WTC11 (cell line): ENCODE data around the gene CCDC60. TPM values are rescaled to one million over a fixed set of nuclear protein-coding genes. Genes with fewer than 3 reads are reported as not detected.

Source experiments
- ATAC-seq: fragments of 200-7000 bp; cut with Tn5 transposase; 2 replicates; pipeline ENCODE4 v1.10.0; 2021; ENCODE audit warnings: mild to moderate bottlenecking, moderate library complexity
- CTCF ChIA-PET: fragments of 300-600 bp; sonication (Branson Sonifier 250); formaldehyde crosslinking; loops from one replicate; lab custom pipeline; 2021; ENCODE audit warnings: antibody characterized with exemption; lab: Charles Lee
- POLR2A ChIA-PET: fragments of 350-600 bp; sonication (Branson Sonifier 250); formaldehyde crosslinking; loops from one replicate; lab custom pipeline; 2021; ENCODE audit warnings: antibody characterized with exemption; lab: Charles Lee
- DNase-seq: peaks from one replicate; pipeline ENCODE4 v3.0.0; 2021; ENCODE audit warnings: low spot score
- H3K27ac Mint-ChIP-seq: 2 replicates; pipeline ENCODE4 v1.8.0; 2021; ENCODE audit warnings: mixed read lengths
- H3K27me3 Mint-ChIP-seq: 2 replicates; pipeline ENCODE4 v1.8.0; 2021; ENCODE audit warnings: low read depth, mild to moderate bottlenecking, moderate library complexity, mixed read lengths
- H3K36me3 Mint-ChIP-seq: 2 replicates; pipeline ENCODE4 v1.8.0; 2021; ENCODE audit warnings: mixed read lengths
- H3K4me1 Mint-ChIP-seq: 2 replicates; pipeline ENCODE4 v1.8.0; 2022; ENCODE audit warnings: mixed read lengths
- H3K4me3 Mint-ChIP-seq: 2 replicates; pipeline ENCODE4 v1.8.0; 2021; ENCODE audit warnings: mild to moderate bottlenecking, moderate library complexity, mixed read lengths
- H3K9me3 Mint-ChIP-seq: 2 replicates; pipeline ENCODE4 v1.8.0; 2021; ENCODE audit warnings: mixed read lengths
- ATF1 ChIP-seq: sonication (generic); formaldehyde crosslinking; IDR thresholded peaks from 2 replicates; pipeline ENCODE4 v1.8.1; 2023; ENCODE audit warnings: mild to moderate bottlenecking, moderate library complexity, missing genetic modification reagents
- EMX1 ChIP-seq: fragments of 250-450 bp; sonication (Bioruptor Pico); IDR thresholded peaks from 2 replicates; pipeline ENCODE4 v1.8.0; 2021; ENCODE audit warnings: mild to moderate bottlenecking
- FOXK1 ChIP-seq: sonication (generic); formaldehyde crosslinking; IDR thresholded peaks from 2 replicates; pipeline ENCODE4 v1.8.0; 2022; ENCODE audit warnings: mild to moderate bottlenecking, moderate library complexity, missing genetic modification reagents
- JAZF1 ChIP-seq: fragments of 250-450 bp; sonication (Bioruptor Pico); IDR thresholded peaks from 2 replicates; pipeline ENCODE4 v1.9.0; 2021; ENCODE audit warnings: moderate library complexity, mild to moderate bottlenecking, inconsistent platforms
- MLX ChIP-seq: sonication (generic); formaldehyde crosslinking; IDR thresholded peaks from 2 replicates; pipeline ENCODE4 v1.8.1; 2023; ENCODE audit warnings: mild to moderate bottlenecking, missing genetic modification reagents, moderate library complexity
- MYBL2 ChIP-seq: sonication (generic); formaldehyde crosslinking; IDR thresholded peaks from 2 replicates; pipeline ENCODE4 v1.8.1; 2023; ENCODE audit warnings: mild to moderate bottlenecking, moderate library complexity, missing genetic modification reagents
- RELA ChIP-seq: sonication (generic); formaldehyde crosslinking; IDR thresholded peaks from 2 replicates; pipeline ENCODE4 v1.8.1; 2022; ENCODE audit warnings: missing genetic modification reagents, mild to moderate bottlenecking, borderline replicate concordance
- USF2 ChIP-seq: sonication (generic); formaldehyde crosslinking; IDR thresholded peaks from 2 replicates; pipeline ENCODE4 v1.8.1; 2023; ENCODE audit warnings: mild to moderate bottlenecking, missing genetic modification reagents, moderate library complexity
- ZNF263 ChIP-seq: sonication (generic); formaldehyde crosslinking; IDR thresholded peaks from 2 replicates; pipeline ENCODE4 v1.8.1; 2022; ENCODE audit warnings: low read depth, mild to moderate bottlenecking, moderate library complexity, missing genetic modification reagents
- ZNF416 ChIP-seq: fragments of 250-450 bp; sonication (Bioruptor Pico); IDR thresholded peaks from 2 replicates; pipeline ENCODE4 v1.9.0; 2021; ENCODE audit warnings: mild to moderate bottlenecking, inconsistent platforms
- ZNF671 ChIP-seq: fragments of 250-450 bp; sonication (Bioruptor Pico); IDR thresholded peaks from 2 replicates; pipeline ENCODE4 v1.8.0; 2021; ENCODE audit warnings: mild to moderate bottlenecking
- total RNA-seq: library from RNA; stranded (reverse); gene quantifications from 3 replicates; pipeline ENCODE4 v1.2.3, GENCODE V29; 2021
- TF ChIP-seq, protein P1 (sequence below): fragments of 250-450 bp; sonication (Bioruptor Pico); IDR thresholded peaks from 2 replicates; pipeline ENCODE4 v1.9.0; 2021; ENCODE audit warnings: mild to moderate bottlenecking

CCDC60 gene
- total RNA-seq, 1 experiment from 2014 or later: 1.1 TPM

DNA sequence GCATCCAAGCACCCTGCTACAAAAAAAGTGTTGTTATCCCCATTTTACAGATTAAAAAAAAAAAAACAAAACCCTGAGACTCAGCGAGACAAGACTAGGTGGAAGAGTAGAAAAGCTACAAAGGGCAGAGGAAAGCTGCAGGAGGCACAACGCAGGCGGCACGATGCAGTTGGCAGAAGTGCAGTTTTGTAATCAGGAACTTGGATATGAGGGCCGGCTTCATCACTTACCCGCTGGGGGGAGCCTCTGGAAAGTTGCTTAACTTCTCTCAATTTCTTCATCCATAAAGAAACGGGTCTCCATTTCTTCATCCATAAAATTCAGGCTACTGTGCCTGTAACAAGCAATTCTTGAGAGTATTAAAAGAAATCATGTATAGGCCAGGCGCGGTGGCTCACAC, 33.1 kb upstream of the CCDC60 start (continued):
- TF ChIP-seq, protein P1, sequence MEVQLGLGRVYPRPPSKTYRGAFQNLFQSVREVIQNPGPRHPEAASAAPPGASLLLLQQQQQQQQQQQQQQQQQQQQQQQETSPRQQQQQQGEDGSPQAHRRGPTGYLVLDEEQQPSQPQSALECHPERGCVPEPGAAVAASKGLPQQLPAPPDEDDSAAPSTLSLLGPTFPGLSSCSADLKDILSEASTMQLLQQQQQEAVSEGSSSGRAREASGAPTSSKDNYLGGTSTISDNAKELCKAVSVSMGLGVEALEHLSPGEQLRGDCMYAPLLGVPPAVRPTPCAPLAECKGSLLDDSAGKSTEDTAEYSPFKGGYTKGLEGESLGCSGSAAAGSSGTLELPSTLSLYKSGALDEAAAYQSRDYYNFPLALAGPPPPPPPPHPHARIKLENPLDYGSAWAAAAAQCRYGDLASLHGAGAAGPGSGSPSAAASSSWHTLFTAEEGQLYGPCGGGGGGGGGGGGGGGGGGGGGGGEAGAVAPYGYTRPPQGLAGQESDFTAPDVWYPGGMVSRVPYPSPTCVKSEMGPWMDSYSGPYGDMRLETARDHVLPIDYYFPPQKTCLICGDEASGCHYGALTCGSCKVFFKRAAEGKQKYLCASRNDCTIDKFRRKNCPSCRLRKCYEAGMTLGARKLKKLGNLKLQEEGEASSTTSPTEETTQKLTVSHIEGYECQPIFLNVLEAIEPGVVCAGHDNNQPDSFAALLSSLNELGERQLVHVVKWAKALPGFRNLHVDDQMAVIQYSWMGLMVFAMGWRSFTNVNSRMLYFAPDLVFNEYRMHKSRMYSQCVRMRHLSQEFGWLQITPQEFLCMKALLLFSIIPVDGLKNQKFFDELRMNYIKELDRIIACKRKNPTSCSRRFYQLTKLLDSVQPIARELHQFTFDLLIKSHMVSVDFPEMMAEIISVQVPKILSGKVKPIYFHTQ (CRISPR knock-in tag): no peak
- no peak for TF ChIP-seq MYBL2
- TF ChIP-seq FOXK1 (CRISPR knock-in tag): no peak
- TF ChIP-seq MLX (CRISPR knock-in tag): no peak

DNA sequence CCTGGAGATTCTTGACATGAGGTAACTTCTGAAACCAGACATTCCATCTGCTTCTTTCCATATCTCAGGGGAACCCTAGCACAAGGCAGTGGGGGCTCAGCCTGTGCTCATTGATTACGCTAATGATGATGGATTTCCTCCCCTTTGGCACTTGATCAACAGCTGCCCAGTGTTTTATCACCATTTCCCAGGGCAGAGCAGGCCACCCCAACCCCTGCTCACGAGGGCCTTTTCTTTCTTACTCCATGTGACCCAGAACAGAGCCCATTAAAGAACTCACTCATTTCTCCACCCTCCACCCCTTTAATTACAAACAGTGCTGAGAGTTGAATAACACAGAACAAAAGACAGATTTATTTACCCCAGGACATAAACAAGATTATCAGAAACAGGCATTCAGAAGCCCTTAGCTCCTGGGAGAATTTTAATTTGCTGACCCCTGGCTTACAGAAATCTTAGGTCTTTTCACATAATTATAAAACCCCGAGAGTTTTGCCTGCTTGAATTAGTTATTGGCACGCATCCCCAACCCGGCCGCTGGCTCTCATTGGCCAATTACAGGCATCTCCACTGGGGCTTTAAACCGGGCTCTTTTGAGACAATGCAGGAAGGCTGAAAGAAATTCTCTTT, 32.0 kb upstream of the CCDC60 start:
- DNase-seq: no peak
- Mint-ChIP-seq H3K36me3 (peaks cover 6% of the 10 kb centered on the region), H3K4me1 (peaks cover 18% of the 10 kb centered on the region), H3K4me3 (no peak overlapping the region), H3K27ac (no peak overlapping the region), H3K27me3 (peaks cover 2% of the 10 kb centered on the region; the same call in 1 of the 2 replicates), H3K9me3 (peaks cover 2% of the 10 kb centered on the region)
- ChIA-PET CTCF (interaction anchor here (0.6 kb wide), 1 partner anchor 321 kb away, joined by 3 read pairs; the partner anchor contains the start of gene SRRM4), POLR2A (no interaction called here)
- TF ChIP-seq RELA (CRISPR knock-in tag): no peak
- TF ChIP-seq USF2 (CRISPR knock-in tag): peak; percentile 15; the same call in 1 of the 2 replicates
- ATAC-seq: peak; percentile 34

GRCh38 chr12:119306593-119306992, 27.9 kb upstream of the CCDC60 start:
- CTCF ChIA-PET: no interaction called here
- no peak overlapping the region for H3K4me3 Mint-ChIP-seq
- TF ChIP-seq JAZF1 (CRISPR knock-in tag): no peak
- no peak for TF ChIP-seq ZNF263 (CRISPR knock-in tag)
- TF ChIP-seq ATF1 (CRISPR knock-in tag): no peak
- no peak for TF ChIP-seq EMX1 (CRISPR knock-in tag)
- POLR2A ChIA-PET: no interaction called here
- H3K36me3 Mint-ChIP-seq: peaks cover 12% of the 10 kb centered on the region
- H3K9me3 Mint-ChIP-seq: peaks cover 9% of the 10 kb centered on the region
- ATAC-seq (no peak), DNase-seq (no peak)
- H3K27me3 Mint-ChIP-seq: peaks cover 10% of the 10 kb centered on the region
- H3K27ac Mint-ChIP-seq: no peak overlapping the region
- H3K4me1 Mint-ChIP-seq: peaks cover 34% of the 10 kb centered on the region

DNA sequence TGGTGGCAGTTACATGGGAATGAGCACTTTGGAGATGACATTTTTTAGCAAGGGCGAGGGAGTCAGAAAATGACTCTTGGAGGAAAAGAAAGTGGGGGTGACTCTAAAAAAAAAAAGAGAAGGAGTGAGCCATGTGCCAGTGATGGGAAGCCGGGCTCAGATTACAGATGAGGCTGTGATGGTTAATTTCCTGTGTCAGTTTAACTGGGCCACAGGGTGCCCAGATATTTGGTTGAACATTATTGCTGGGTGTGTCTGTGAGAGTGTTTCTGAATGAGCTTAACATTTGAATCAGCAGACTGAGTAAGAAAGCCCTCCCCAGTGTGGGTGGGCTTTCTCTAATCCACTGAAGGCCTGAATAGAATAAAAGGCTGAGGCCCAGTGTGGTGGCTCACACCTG, 26.8 kb upstream of the CCDC60 start:
- DNase-seq (no peak), ATAC-seq (no peak)
- ChIA-PET CTCF (interaction anchor here (1.0 kb wide), 1 partner anchor 105 kb away, joined by 3 read pairs; no protein-coding TSS in a partner anchor), POLR2A (no interaction called here)
- Mint-ChIP-seq H3K4me3 (no peak overlapping the region), H3K9me3 (peaks cover 9% of the 10 kb centered on the region), H3K4me1 (peaks cover 36% of the 10 kb centered on the region), H3K27me3 (peaks cover 10% of the 10 kb centered on the region), H3K36me3 (peaks cover 12% of the 10 kb centered on the region), H3K27ac (no peak overlapping the region)
- TF ChIP-seq ZNF671: no peak
- peak; percentile 97 for TF ChIP-seq ZNF416
